ENCODE results near the gene PLBD1.

PLBD1 gene

GRCh38 chr12:14532152-14532551, 35.5 kb downstream of the PLBD1 start:
- TF ChIP-seq EZH2phosphoT487 (conservative IDR thresholded peaks at IDR 0.05; ENCODE audit: low read length): no peak
- TF ChIP-seq CTCF (IDR thresholded peaks at IDR 0.05; ENCODE audit: insufficient read depth, low read length, poor library complexity, severe bottlenecking): no peak
- Histone ChIP-seq H3K4me3 (ENCODE audit: insufficient read depth, low read length, poor library complexity, severe bottlenecking) (no peak overlapping the region), H3K9ac (ENCODE audit: low read length) (no peak overlapping the region), H3K9me3 (ENCODE audit: insufficient read depth, low read length) (no peaks in the 10 kb centered on the region), H2AFZ (ENCODE audit: low read depth, low read length, severe bottlenecking) (no peak overlapping the region), H3F3A (ENCODE audit: insufficient read depth) (no peaks in the 10 kb centered on the region), H4K20me1 (ENCODE audit: low read depth, low read length) (no peaks in the 10 kb centered on the region), H3K4me2 (ENCODE audit: low read depth, low read length, poor library complexity, severe bottlenecking) (no peak overlapping the region), H3K27ac (ENCODE audit: low read depth, low read length) (no peak overlapping the region), H3K79me2 (ENCODE audit: insufficient read depth, low read length) (no peaks in the 10 kb centered on the region), H3K36me3 (ENCODE audit: low read length) (no peaks in the 10 kb centered on the region), H3K27me3 (ENCODE audit: low read length) (no peaks in the 10 kb centered on the region), H3K9me2 (replicated peaks; ENCODE audit: insufficient read depth, low read length) (no peaks in the 10 kb centered on the region)

DNA sequence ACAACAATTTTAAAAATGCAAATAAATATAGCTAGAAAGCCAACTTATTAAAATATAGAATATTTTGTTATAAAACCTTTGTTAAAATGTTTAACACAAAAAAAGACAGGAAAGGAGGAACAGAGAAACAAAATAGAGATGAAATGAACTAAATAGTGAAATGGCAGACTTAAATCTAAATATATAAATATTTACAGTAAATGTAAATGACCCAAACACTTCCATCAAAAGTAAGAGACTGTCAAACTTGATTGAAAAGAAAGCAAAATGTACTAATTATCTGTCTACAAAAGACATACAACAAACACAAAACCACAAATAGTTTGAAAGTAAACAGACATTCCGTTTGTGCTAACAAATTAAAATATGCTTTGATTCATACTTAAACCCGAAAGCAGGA, 41.7 kb downstream of the PLBD1 start:
- no peak for TF ChIP-seq CTCF (IDR thresholded peaks at IDR 0.05; ENCODE audit: insufficient read depth, low read length, poor library complexity, severe bottlenecking)
- no peak for TF ChIP-seq EZH2phosphoT487 (conservative IDR thresholded peaks at IDR 0.05; ENCODE audit: low read length)
- Histone ChIP-seq H3F3A (ENCODE audit: insufficient read depth) (no peaks in the 10 kb centered on the region), H3K9me2 (replicated peaks; ENCODE audit: insufficient read depth, low read length) (no peaks in the 10 kb centered on the region), H4K20me1 (ENCODE audit: low read depth, low read length) (no peaks in the 10 kb centered on the region), H3K27me3 (ENCODE audit: low read length) (no peaks in the 10 kb centered on the region), H3K27ac (ENCODE audit: low read depth, low read length) (no peak overlapping the region), H3K4me2 (ENCODE audit: low read depth, low read length, poor library complexity, severe bottlenecking) (no peak overlapping the region), H3K9ac (ENCODE audit: low read length) (no peak overlapping the region), H2AFZ (ENCODE audit: low read depth, low read length, severe bottlenecking) (no peak overlapping the region), H3K4me3 (ENCODE audit: insufficient read depth, low read length, poor library complexity, severe bottlenecking) (no peak overlapping the region), H3K36me3 (ENCODE audit: low read length) (no peaks in the 10 kb centered on the region), H3K9me3 (ENCODE audit: insufficient read depth, low read length) (no peaks in the 10 kb centered on the region), H3K79me2 (ENCODE audit: insufficient read depth, low read length) (no peaks in the 10 kb centered on the region)

GRCh38 chr12:14521822-14522221, 45.9 kb downstream of the PLBD1 start:
- Histone ChIP-seq H3K9me3 (ENCODE audit: insufficient read depth, low read length) (no peaks in the 10 kb centered on the region), H3K4me2 (ENCODE audit: low read depth, low read length, poor library complexity, severe bottlenecking) (no peak overlapping the region), H3K27ac (ENCODE audit: low read depth, low read length) (no peak overlapping the region), H3F3A (ENCODE audit: insufficient read depth) (no peaks in the 10 kb centered on the region), H2AFZ (ENCODE audit: low read depth, low read length, severe bottlenecking) (no peak overlapping the region), H4K20me1 (ENCODE audit: low read depth, low read length) (no peaks in the 10 kb centered on the region), H3K4me3 (ENCODE audit: insufficient read depth, low read length, poor library complexity, severe bottlenecking) (no peak overlapping the region), H3K36me3 (ENCODE audit: low read length) (no peaks in the 10 kb centered on the region), H3K27me3 (ENCODE audit: low read length) (no peaks in the 10 kb centered on the region), H3K9ac (ENCODE audit: low read length) (no peak overlapping the region), H3K79me2 (ENCODE audit: insufficient read depth, low read length) (no peaks in the 10 kb centered on the region), H3K9me2 (replicated peaks; ENCODE audit: insufficient read depth, low read length) (no peaks in the 10 kb centered on the region)
- no peak for TF ChIP-seq CTCF (IDR thresholded peaks at IDR 0.05; ENCODE audit: insufficient read depth, low read length, poor library complexity, severe bottlenecking)
- TF ChIP-seq EZH2phosphoT487 (conservative IDR thresholded peaks at IDR 0.05; ENCODE audit: low read length): no peak

DNA sequence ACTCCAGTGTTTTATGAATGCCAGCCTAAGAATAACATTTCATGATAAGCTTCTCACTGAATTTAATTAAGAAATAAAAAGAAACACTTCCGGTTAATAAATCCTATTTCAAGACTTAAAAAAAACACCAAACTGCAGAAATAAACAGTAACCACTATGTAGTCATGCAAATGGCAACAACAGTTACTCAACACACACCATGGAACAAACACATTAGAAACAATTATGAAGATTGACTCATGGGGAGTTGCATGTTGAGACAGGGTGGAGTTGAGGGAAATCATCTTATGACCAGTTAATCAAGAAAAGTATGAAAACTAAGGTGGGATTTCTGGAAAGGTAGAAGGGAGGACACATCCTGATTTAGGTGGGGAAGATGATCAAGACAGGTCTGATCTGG, 52.7 kb downstream of the PLBD1 start:
- Histone ChIP-seq H3K9me3 (ENCODE audit: insufficient read depth, low read length) (no peaks in the 10 kb centered on the region), H3F3A (ENCODE audit: insufficient read depth) (no peaks in the 10 kb centered on the region), H3K36me3 (ENCODE audit: low read length) (no peaks in the 10 kb centered on the region), H3K4me2 (ENCODE audit: low read depth, low read length, poor library complexity, severe bottlenecking) (no peak overlapping the region), H3K27me3 (ENCODE audit: low read length) (no peaks in the 10 kb centered on the region), H3K27ac (ENCODE audit: low read depth, low read length) (no peak overlapping the region), H3K9me2 (replicated peaks; ENCODE audit: insufficient read depth, low read length) (no peaks in the 10 kb centered on the region), H2AFZ (ENCODE audit: low read depth, low read length, severe bottlenecking) (no peak overlapping the region), H3K4me3 (ENCODE audit: insufficient read depth, low read length, poor library complexity, severe bottlenecking) (no peak overlapping the region), H3K9ac (ENCODE audit: low read length) (no peak overlapping the region), H4K20me1 (ENCODE audit: low read depth, low read length) (no peaks in the 10 kb centered on the region), H3K79me2 (ENCODE audit: insufficient read depth, low read length) (no peaks in the 10 kb centered on the region)
- no peak for TF ChIP-seq EZH2phosphoT487 (conservative IDR thresholded peaks at IDR 0.05; ENCODE audit: low read length)

Data from SU-DHL-6 (cell line).